Measurements from ENCODE around the gene CD300LD.
A peak's percentile ranks its signal among the peaks of the same experiment; 100 is the strongest.
"Not testable (repeated sequence)": the region's sequence is repeated elsewhere in the genome, so short reads cannot be mapped to it uniquely, and the experiment has no call there.

Gene CD300LD

GRCh38 chr17:74569020-74570003 is 22.8 kb downstream of the CD300LD start:
- DNase-seq: no peak

- no peak for DNase-seq
These were observed 23.8 kb downstream of the CD300LD start for GRCh38 chr17:74568106-74568873.

- no peak for DNase-seq
These were observed 24.7 kb downstream of the CD300LD start, which contains the start of gene CD300H for GRCh38 chr17:74567397-74567796. Gene CD300H (minus strand): TSS chr17:74567509.

DNA sequence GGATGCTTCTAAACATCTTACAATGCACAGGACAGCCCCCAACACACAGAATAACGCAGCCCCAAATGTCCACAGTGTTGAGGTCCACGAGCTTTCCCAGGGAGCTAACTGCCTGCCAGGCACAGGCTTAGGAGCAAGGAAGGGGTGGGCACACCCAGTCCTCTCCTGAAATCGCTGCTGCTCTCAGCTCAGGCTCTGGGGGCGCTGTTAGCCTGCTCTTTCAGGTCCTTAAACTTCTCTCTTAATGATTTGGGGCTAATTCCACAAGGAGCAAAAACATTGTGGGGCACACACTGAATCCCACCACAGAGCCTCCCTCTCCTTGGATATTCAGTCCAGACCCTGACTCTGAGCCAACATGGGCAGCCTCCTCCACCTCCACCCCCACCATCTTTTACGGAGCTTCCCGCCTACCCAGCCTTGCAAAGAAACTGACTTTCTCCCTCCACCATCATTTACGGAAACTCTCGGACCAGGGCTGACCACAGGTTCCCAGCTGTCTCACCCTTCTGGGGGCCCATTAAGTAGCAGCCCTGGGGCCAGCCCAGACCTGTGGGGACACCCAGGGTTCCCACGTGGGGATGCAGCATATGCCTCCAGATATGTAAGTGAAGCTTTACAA is 25.8 kb downstream of the CD300LD start:
- peak; percentile 10 for DNase-seq

DNA sequence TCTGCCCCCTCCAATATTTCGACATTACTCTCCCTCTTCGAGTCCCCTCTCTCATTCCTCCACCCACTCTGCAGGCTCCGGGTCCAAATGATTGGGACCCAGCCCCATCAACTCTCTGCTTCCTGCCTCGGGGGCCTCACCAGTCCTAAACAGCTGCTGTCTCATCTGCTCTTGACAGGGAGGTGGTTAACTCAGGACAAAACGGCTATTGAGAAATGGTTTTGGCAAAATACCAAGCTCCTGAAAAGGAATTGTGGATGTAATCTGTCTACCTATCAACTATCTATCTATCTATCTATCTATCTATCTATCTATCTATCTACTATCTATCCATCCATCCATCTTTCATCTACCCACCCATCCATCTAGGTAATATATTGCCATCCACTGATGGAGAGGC is 27.0 kb downstream of the CD300LD start:
- no peak for DNase-seq

- no peak for DNase-seq
These were observed 28.7 kb downstream of the CD300LD start for GRCh38 chr17:74563358-74563757.

GRCh38 chr17:74561586-74561985 is 30.5 kb downstream of the CD300LD start:
- DNase-seq: no peak

- no peak for DNase-seq
These were observed 33.1 kb downstream of the CD300LD start for GRCh38 chr17:74558882-74559519.

- not testable (repeated sequence) for DNase-seq
These were observed 33.7 kb downstream of the CD300LD start for GRCh38 chr17:74558402-74558801.

DNA sequence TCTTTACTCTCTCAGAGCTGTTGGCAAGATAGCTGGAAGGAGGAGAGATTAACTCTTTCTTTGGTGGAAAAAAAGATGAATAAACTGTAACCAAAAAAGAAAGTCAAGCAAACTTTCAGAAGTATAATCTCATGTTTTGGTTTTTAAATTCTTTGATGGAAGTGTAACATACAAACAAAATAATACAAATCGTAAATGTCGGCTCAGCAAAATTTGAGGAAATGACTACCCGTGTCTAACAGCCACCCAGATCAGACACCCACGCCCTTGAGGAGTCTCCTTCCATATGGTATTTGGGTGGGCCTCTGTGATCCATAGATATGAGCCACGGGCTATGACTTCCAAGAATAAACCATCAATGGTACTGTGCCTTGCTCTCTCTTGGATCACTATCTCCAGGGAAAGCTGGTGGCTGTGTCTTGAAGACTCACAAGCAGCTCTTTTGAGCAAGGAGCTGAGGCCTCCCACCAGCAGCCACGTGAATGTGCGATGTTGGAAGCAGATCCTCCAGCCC is 36.6 kb downstream of the CD300LD start:
- no peak for DNase-seq

DNA sequence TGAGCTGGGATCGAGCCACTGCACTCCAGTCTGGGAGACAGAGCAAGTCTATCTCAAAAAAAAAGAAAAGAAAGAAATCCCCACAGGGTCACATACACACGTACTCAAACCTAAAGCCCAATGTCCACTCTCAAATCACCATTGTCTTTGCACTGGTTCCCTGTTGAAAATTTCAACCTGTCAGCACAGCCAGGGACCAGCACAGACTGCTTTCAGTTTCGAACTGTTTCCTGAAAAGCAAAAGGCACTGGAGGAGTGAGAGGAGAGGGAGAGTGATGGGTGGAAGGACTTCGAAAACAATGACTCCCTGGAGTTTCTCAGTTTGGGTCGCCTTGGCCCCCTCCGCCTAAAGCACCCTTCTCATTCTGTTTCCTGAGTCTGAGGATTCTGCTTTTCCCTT is 37.2 kb downstream of the CD300LD start:
- no peak for DNase-seq

GRCh38 chr17:74552037-74552436 is 40.0 kb downstream of the CD300LD start:
- no peak for DNase-seq

DNA sequence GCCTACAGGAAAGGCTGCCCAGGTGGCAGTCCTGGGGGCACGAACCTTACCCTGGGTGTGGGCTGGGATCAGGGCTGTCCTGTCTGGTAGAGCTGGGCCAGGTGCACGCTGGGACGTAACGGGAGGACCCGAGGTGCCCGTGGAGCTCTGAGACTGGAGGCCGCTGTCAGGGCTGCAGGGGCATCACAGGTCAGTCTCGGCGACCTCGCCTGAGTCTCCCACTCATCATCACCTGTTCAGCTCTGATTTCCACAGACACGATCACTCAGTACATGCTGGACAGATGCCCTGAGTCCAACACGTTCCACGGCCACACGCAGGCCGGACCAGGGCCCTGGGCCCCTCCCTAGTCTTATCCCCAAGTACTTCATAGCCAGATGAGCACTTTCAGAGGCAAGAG is 41.5 kb downstream of the CD300LD start:
- DNase-seq: no peak

- DNase-seq: no peak
These were observed 42.7 kb downstream of the CD300LD start for GRCh38 chr17:74549343-74549742.

DNA sequence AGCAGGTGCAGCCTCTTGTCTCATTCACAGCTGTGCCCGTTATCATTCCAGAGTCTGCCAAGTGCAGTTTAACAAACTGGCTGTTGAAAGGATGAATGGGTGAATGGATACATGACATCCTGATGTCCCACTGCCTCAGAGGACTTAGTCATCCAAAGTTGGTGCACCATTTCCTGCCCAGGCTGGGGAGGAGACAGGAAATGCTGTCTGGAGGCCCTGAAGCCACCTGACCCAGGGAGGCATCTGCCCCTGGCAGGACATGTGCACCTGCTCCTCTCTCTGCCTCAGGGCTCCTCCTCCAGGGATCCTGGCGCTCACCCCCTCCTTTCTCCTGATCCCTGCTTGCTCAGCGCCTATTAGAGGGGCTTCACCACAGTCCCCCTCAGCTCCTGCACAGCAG is 44.3 kb downstream of the CD300LD start:
- no peak for DNase-seq

DNA sequence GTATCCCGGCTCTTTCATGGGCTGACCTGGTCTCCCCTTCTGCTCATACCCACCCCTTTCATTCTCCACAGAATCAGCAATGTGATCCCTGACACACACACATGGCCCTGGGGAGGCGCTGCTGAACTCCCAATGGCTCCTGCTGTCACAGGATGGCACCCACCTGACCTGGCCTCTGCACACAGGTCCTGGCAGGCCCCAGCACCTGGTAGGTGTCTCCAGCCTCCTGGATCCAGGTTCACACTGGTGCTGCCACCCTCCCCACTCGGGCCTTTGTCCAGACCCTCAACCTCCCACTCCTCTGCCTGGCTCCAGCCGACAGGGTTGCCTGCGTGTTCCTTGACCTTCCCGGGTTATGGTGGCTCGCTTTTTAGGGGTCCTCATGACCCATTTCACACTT is 44.8 kb downstream of the CD300LD start:
- DNase-seq: no peak

GRCh38 chr17:74546586-74546985 is 45.5 kb downstream of the CD300LD start:
- DNase-seq: no peak

GRCh38 chr17:74545843-74546230 is 46.2 kb downstream of the CD300LD start, which contains the start of gene CD300C:
Gene CD300C (minus strand): TSS chr17:74546115. CDS start chr17:74545782, 333 bp downstream.
- no peak for DNase-seq

DNA sequence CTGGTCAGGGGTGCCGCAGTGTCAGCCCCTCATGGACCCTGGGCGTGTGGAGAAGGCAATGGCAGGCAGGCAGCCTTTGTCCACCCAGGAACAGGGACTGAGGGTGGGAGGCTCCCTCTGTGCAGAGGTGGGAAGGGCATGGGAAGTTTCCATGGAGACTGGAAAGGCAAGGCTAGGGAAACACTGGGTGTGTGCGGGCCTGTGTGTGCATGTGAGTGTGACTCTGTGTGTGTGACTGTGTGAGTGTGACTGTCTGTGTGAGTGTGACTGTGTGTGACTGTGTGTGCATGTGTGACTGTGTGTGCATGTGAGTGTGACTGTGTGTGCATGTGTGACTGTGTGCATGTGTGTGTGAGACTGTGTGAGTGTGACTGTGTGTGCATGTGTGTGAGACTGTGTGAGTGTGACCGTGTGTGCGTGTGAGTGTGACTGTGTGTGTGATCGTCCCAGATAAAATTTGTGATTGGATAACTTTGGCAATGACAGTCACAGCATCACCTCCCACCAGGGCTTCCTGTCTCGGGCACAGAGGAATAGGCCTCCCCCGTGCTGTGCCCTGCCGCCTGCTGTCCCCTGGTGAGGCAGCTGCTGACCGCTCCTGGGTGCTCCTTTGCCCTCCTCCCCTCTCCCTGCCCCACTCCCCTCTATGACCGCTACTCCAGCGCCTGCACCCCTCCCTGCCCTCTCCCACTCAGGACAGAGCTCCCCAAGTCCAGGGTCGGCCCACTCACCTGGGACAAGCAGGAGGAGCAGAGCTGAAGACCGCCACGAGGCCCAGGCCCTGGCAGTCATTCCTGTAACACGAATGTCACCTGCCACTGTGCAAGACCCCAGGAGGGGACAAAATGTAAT is 46.9 kb downstream of the CD300LD start:
- DNase-seq: no peak

GRCh38 chr17:74543891-74544760 is 48.0 kb downstream of the CD300LD start:
- no peak for DNase-seq

Measured in T-helper 9 cell (primary cell).